ENCODE measurements around the gene KIF26A. TPM values are rescaled to one million over a fixed set of nuclear protein-coding genes. Genes with fewer than 3 reads are reported as not detected.

KIF26A gene
- total and polyA plus RNA-seq, 2 of the 13 experiments (the other 11 are each of a cell fraction or from before 2014, with no cell fraction given) = not detected

DNA sequence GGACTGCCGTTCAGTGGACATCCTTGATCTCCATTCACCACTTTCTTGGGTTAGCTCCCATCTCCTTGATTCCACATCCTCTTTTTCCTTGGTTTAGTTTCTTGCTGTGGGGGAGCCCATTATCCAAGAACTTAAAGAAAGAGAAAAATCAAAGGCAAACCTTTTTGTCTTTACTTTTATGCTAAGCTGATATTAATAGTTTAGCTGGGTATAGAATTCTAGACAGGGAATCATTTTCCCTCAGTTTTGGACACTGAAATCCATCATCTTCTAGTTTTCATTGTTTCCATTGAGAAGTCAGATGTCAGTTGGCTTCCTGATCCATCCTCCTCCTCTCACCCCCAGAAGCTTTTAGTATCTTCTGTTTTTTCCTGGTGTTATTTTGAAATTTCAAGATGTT lies 8.8 kb upstream of the KIF26A start:
- DNase-seq (ENCODE audit: low spot score) (no peak), ATAC-seq (no peak), FAIRE-seq (no peak)
- Histone ChIP-seq H4K20me1 (ENCODE audit: insufficient read depth, low read length) (no peaks in the 10 kb centered on the region), H3K27me3 (ENCODE audit: control insufficient read depth in 1 of 2, insufficient read depth in 2 of 2, low read length in 2 of 2) (peaks cover 0 to 6% of the 10 kb centered on the region in 2 experiments; a peak in 2 of 5 replicates), H3K4me1 (ENCODE audit: insufficient read depth, low read length) (no peaks in the 10 kb centered on the region), H3K9me3 (ENCODE audit: low read length) (peaks cover 16% of the 10 kb centered on the region), H3K27ac (ENCODE audit: extremely low read length, insufficient read depth, low read length) (no peak overlapping the region), H2AFZ (ENCODE audit: low read length) (no peak overlapping the region), H3K36me3 (replicated peaks in 1 of 2; ENCODE audit: control insufficient read depth in 1 of 2, insufficient read depth in 2 of 2, low read length in 2 of 2) (no peaks in the 10 kb centered on the region), H3K9ac (ENCODE audit: insufficient read depth, low read depth, low read length) (no peak overlapping the region), H3K4me3 (replicated peaks in 1 of 3; ENCODE audit: insufficient read depth in 1 of 3, low read depth in 2 of 3, low read length in 3 of 3) (no peak overlapping the region), H3K79me2 (ENCODE audit: insufficient read depth, low read length) (no peaks in the 10 kb centered on the region), H3K4me2 (ENCODE audit: low read depth, low read length) (no peak overlapping the region)
- TF ChIP-seq ZFP1 (CRISPR knock-in tag; IDR thresholded peaks at IDR 0.05) (peak; percentile 83; the same call in 1 of the 2 replicates), MBD4 (IDR thresholded peaks at IDR 0.05; ENCODE audit: borderline replicate concordance, low read length) (no peak)
- ChIA-PET CTCF (ENCODE audit: low intra/inter-chr PET ratio, low total read pairs) (interaction anchor here (2.9 kb wide), 1 partner anchor 51 kb away, joined by 37 read pairs; no protein-coding TSS in a partner anchor), POLR2A (no interaction called here)
- BruUV-seq (replicated peaks) = no TSS peak
- intact Hi-C loops (cut with micrococcal nuclease; ENCODE audit: unreplicated experiment) = no loop called here
- 0% methylated on average over 1 of the region's 1 CpG for WGBS (ENCODE audit: low lambda C conversion rate)
- in situ Hi-C loops (cut with HindIII; ENCODE audit: extremely low pct_ligation_motif_present, low pct_unique_long_range_greater_than_20kb) = no loop called here

DNA sequence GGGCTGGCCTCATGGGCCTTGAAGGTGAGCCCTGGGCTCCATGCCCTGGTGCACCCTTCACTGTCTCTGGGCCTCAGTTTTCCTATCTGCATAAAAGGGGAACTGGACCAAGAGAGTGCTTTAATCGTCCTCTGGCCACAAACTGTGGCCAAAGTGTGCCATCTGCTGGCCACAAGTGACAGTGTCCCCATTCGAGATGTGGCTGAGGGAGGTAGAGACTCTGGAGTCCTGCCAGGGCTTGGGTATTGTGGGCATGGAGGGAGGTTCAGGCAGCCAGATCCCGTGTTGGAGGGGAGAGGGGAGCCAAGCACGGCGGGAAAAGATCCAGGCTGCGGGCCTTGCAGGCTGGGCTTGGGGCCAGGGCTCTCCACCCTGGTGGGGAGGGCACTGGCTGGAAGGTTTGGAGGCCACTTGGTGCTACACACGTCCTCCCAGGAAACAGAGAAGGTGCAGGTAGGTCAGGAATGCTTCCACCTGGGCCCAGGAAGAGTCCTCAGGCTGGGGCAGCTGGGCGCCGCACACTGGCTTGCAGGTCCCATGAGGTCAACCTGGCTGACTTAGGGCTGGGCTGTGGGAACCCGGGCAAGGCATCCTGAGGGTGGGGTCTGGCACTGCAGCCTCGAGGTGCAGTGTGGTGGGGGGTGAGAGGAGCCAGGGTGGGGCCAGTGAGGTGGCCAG lies 7.3 kb upstream of the KIF26A start:
- FAIRE-seq = peak; percentile 69
- Histone ChIP-seq H2AFZ (ENCODE audit: low read length) (no peak overlapping the region), H3K79me2 (ENCODE audit: insufficient read depth, low read length) (no peaks in the 10 kb centered on the region), H3K36me3 (replicated peaks in 1 of 2; ENCODE audit: control insufficient read depth in 1 of 2, insufficient read depth in 2 of 2, low read length in 2 of 2) (no peaks in the 10 kb centered on the region), H4K20me1 (ENCODE audit: insufficient read depth, low read length) (no peaks in the 10 kb centered on the region), H3K27ac (ENCODE audit: extremely low read length, insufficient read depth, low read length) (no peak overlapping the region), H3K4me3 (replicated peaks in 1 of 3; ENCODE audit: insufficient read depth in 1 of 3, low read depth in 2 of 3, low read length in 3 of 3) (no peak overlapping the region), H3K27me3 (ENCODE audit: control insufficient read depth in 1 of 2, insufficient read depth in 2 of 2, low read length in 2 of 2) (peaks cover 0 to 15% of the 10 kb centered on the region in 2 experiments; a peak in 4 of 5 replicates), H3K9me3 (ENCODE audit: low read length) (peaks cover 16% of the 10 kb centered on the region), H3K4me2 (ENCODE audit: low read depth, low read length) (no peak overlapping the region), H3K9ac (ENCODE audit: insufficient read depth, low read depth, low read length) (no peak overlapping the region), H3K4me1 (ENCODE audit: insufficient read depth, low read length) (no peaks in the 10 kb centered on the region)
- ChIA-PET POLR2A (no interaction called here), CTCF (ENCODE audit: low intra/inter-chr PET ratio, low total read pairs) (interaction anchor here (1.3 to 2.9 kb wide), 2 partner anchors 36 to 53 kb away, joined by 6 to 37 read pairs; no protein-coding TSS in a partner anchor)
- in situ Hi-C loops (cut with HindIII; ENCODE audit: extremely low pct_ligation_motif_present, low pct_unique_long_range_greater_than_20kb) = loop anchor here (5.0 kb wide), 1 partner anchor 34 kb away; no protein-coding TSS in a partner anchor
- intact Hi-C loops (cut with micrococcal nuclease; ENCODE audit: unreplicated experiment) = loop anchor here (1.0 kb wide), 1 partner anchor 53 kb away; no protein-coding TSS in a partner anchor
- DNase-seq (ENCODE audit: low spot score) = peak; percentile 23
- 5% methylated on average over 8 of the region's 11 CpGs for WGBS (ENCODE audit: low lambda C conversion rate)
- peak; percentile 59 for ATAC-seq
- no TSS peak for BruUV-seq (replicated peaks)
- TF ChIP-seq E2F1 (CRISPR knock-in tag; IDR thresholded peaks at IDR 0.05) (no peak), SOX5 (CRISPR knock-in tag; IDR thresholded peaks at IDR 0.05; ENCODE audit: borderline replicate concordance) (no peak), ZNF331 (CRISPR knock-in tag; IDR thresholded peaks at IDR 0.05) (no peak), ATM (IDR thresholded peaks at IDR 0.05; ENCODE audit: borderline replicate concordance) (no peak), ARHGAP35 (CRISPR knock-in tag; IDR thresholded peaks at IDR 0.05; ENCODE audit: borderline replicate concordance) (no peak), CEBPG (CRISPR knock-in tag; IDR thresholded peaks at IDR 0.05) (no peak), SMC3 (IDR thresholded peaks at IDR 0.05; ENCODE audit: low read length) (peak; percentile 40; the same call in 1 of the 2 replicates), TBP (CRISPR knock-in tag; IDR thresholded peaks at IDR 0.05) (no peak), IKZF1 (IDR thresholded peaks at IDR 0.05) (no peak), TSC22D2 (CRISPR knock-in tag; IDR thresholded peaks at IDR 0.05; ENCODE audit: borderline replicate concordance) (no peak)
- TF ChIP-seq, protein P1, sequence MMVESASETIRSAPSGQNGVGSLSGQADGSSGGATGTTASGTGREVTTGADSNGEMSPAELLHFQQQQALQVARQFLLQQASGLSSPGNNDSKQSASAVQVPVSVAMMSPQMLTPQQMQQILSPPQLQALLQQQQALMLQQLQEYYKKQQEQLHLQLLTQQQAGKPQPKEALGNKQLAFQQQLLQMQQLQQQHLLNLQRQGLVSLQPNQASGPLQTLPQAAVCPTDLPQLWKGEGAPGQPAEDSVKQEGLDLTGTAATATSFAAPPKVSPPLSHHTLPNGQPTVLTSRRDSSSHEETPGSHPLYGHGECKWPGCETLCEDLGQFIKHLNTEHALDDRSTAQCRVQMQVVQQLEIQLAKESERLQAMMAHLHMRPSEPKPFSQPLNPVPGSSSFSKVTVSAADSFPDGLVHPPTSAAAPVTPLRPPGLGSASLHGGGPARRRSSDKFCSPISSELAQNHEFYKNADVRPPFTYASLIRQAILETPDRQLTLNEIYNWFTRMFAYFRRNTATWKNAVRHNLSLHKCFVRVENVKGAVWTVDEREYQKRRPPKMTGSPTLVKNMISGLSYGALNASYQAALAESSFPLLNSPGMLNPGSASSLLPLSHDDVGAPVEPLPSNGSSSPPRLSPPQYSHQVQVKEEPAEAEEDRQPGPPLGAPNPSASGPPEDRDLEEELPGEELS (CRISPR knock-in tag; IDR thresholded peaks at IDR 0.05) = no peak
- TF ChIP-seq, protein P2, sequence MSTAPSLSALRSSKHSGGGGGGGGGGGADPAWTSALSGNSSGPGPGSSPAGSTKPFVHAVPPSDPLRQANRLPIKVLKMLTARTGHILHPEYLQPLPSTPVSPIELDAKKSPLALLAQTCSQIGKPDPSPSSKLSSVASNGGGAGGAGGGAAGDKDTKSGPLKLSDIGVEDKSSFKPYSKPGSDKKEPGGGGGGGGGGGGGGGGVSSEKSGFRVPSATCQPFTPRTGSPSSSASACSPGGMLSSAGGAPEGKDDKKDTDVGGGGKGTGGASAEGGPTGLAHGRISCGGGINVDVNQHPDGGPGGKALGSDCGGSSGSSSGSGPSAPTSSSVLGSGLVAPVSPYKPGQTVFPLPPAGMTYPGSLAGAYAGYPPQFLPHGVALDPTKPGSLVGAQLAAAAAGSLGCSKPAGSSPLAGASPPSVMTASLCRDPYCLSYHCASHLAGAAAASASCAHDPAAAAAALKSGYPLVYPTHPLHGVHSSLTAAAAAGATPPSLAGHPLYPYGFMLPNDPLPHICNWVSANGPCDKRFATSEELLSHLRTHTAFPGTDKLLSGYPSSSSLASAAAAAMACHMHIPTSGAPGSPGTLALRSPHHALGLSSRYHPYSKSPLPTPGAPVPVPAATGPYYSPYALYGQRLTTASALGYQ (CRISPR knock-in tag; IDR thresholded peaks at IDR 0.05) = no peak

Measured in HepG2 (cell line).